Endodermal cell (in vitro differentiated cells): ENCODE measurements around the gene AUTS2. TPM values are rescaled to one million over a fixed set of nuclear protein-coding genes. Genes with fewer than 3 reads are reported as not detected.

Source experiments
- DNase-seq: peaks from one replicate; pipeline ENCODE4 v3.0.0-alpha.2; 2017
- H3K27ac ChIP-seq: 2 replicates; pipeline ENCODE4 v1.5.1; 2013; ENCODE audit warnings: mild to moderate bottlenecking, low read depth, low read length, moderate library complexity
- H3K27me3 ChIP-seq: 2 replicates; pipeline ENCODE4 v1.6.1; 2013; ENCODE audit warnings: mild to moderate bottlenecking, low read length, moderate library complexity; ENCODE audit not compliant: insufficient read depth, control insufficient read depth, poor library complexity, severe bottlenecking
- H3K36me3 ChIP-seq: 2 replicates; pipeline ENCODE4 v1.7.0; 2013; ENCODE audit warnings: mild to moderate bottlenecking, low read length, moderate library complexity; ENCODE audit not compliant: control insufficient read depth, insufficient read depth
- H3K4me1 ChIP-seq: one replicate; pipeline ENCODE4 v1.7.0; 2013; ENCODE audit warnings: low read length; ENCODE audit not compliant: control insufficient read depth, insufficient read depth
- H3K4me3 ChIP-seq: 2 replicates; pipeline ENCODE4 v1.5.1; 2013; ENCODE audit warnings: mild to moderate bottlenecking, low read length, moderate library complexity
- H3K9ac ChIP-seq: 2 replicates; pipeline ENCODE4 v1.6.1; 2013; ENCODE audit warnings: mild to moderate bottlenecking, low read length, moderate library complexity; ENCODE audit not compliant: poor library complexity, severe bottlenecking; ENCODE audit errors: extremely low read depth
- H3K9me3 ChIP-seq: 2 replicates; pipeline ENCODE4 v1.6.1; 2013; ENCODE audit warnings: mild to moderate bottlenecking, low read length, moderate library complexity; ENCODE audit not compliant: control insufficient read depth
- H3K27ac Mint-ChIP-seq: 2 replicates; pipeline ENCODE4 v1.8.0; 2020; ENCODE audit warnings: mixed read lengths
- H3K27me3 Mint-ChIP-seq: 2 replicates; pipeline ENCODE4 v1.8.0; 2021; ENCODE audit warnings: mild to moderate bottlenecking, mixed read lengths; ENCODE audit not compliant: insufficient read depth
- H3K36me3 Mint-ChIP-seq: 2 replicates; pipeline ENCODE4 v1.8.0; 2020; ENCODE audit warnings: low read depth, mixed read lengths
- H3K4me1 Mint-ChIP-seq: 2 replicates; pipeline ENCODE4 v1.8.0; 2020; ENCODE audit warnings: mixed read lengths
- H3K4me3 Mint-ChIP-seq: 2 replicates; pipeline ENCODE4 v1.8.0; 2020; ENCODE audit warnings: mild to moderate bottlenecking, moderate library complexity, mixed read lengths
- H3K9me3 Mint-ChIP-seq: 2 replicates; pipeline ENCODE4 v1.8.0; 2020; ENCODE audit warnings: mild to moderate bottlenecking, mixed read lengths
- WGBS, 2 experiments: methylation state at CpG; one replicate each; pipeline versions ENCODE4 v1.1.5 to v1.1.7; 2013; ENCODE audit warnings: missing lambda C conversion rate in 2 of 2, mixed read lengths in 1 of 2; ENCODE audit not compliant: insufficient coverage in 1 of 2, insufficient read length in 1 of 2; 5-methylcytosine and 5-hydroxymethylcytosine counted together
- total RNA-seq, 2 donors: library from RNA; stranded (reverse); fragmentation: NEBNext Ultra II Directional in 1 of 2; extraction: Animal tissue kit (Norgen Biotek cat#: 25700) in 1 of 2; gene quantifications; 2 replicates in 1 of 2; 3 replicates in 1 of 2; pipeline ENCODE4 v1.2.1, GENCODE V29; 2021
- TF ChIP-seq, protein P1 (sequence below): fragments of 200-600 bp; sonication (generic); conservative IDR thresholded peaks from 2 replicates; pipeline ENCODE4 v1.5.0; 2021; ENCODE audit warnings: antibody characterized with exemption, mild to moderate bottlenecking

Gene AUTS2
- total RNA-seq, 2 donors from 2014 or later, result 76.8 to 106 TPM

DNA sequence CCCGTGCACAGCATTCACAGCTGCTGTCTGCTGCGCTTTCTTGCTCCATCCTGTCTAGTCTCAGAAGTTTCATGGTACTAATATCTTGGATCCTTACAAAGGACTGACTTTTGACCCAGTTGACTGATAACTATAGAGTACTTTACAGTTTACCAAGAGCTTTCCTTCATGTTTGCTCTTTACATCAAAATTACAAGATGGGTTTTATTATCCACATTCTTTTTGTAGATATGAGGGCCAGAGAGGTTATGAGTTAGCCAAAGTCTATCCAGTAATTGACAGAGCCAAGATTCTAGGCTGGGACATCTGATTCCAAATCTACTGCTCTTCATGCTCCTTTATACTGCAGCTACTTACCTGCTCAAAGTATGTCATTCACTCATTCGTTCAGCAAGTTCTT is 218.2 kb downstream of the AUTS2 start:
- Histone ChIP-seq H3K4me1 (peaks cover 30% of the 10 kb centered on the region), H3K27ac (no peak overlapping the region), H3K36me3 (no peaks in the 10 kb centered on the region), H3K27me3 (no peaks in the 10 kb centered on the region), H3K9ac (no peak overlapping the region), H3K4me3 (no peak overlapping the region), H3K9me3 (no peaks in the 10 kb centered on the region)
- Mint-ChIP-seq H3K27me3 (no peaks in the 10 kb centered on the region), H3K36me3 (peaks cover 2% of the 10 kb centered on the region), H3K4me3 (no peak overlapping the region), H3K4me1 (peaks cover 69% of the 10 kb centered on the region), H3K9me3 (no peaks in the 10 kb centered on the region), H3K27ac (no peak overlapping the region)
- no peak for DNase-seq
- 88 to 94% methylated on average over 3 of the region's 3 CpGs for WGBS, 2 experiments
- TF ChIP-seq, protein P1, sequence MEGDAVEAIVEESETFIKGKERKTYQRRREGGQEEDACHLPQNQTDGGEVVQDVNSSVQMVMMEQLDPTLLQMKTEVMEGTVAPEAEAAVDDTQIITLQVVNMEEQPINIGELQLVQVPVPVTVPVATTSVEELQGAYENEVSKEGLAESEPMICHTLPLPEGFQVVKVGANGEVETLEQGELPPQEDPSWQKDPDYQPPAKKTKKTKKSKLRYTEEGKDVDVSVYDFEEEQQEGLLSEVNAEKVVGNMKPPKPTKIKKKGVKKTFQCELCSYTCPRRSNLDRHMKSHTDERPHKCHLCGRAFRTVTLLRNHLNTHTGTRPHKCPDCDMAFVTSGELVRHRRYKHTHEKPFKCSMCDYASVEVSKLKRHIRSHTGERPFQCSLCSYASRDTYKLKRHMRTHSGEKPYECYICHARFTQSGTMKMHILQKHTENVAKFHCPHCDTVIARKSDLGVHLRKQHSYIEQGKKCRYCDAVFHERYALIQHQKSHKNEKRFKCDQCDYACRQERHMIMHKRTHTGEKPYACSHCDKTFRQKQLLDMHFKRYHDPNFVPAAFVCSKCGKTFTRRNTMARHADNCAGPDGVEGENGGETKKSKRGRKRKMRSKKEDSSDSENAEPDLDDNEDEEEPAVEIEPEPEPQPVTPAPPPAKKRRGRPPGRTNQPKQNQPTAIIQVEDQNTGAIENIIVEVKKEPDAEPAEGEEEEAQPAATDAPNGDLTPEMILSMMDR, result no peak

DNA sequence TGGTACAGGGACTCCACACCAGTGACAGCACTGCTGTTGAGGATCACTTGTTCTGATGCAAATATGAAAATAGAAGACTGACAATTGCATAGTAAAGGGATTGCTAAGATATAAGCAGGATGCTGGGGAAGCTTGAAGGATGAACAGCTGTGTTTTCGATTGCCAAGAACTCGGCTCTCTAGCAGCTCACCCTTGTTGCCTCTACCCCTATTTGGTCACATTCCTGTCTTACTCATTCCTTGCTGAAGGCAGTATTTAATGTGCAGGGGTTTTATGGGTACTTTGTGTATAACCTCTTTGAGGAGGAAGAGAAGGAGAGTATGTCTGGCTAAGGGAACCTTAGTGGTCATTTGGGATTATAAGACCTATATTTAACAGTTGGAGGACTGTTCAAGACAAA is 218.8 kb downstream of the AUTS2 start:
- Histone ChIP-seq H3K9me3 (no peaks in the 10 kb centered on the region), H3K27ac (no peak overlapping the region), H3K36me3 (peaks cover under 1% of the 10 kb centered on the region), H3K4me3 (no peak overlapping the region), H3K27me3 (no peaks in the 10 kb centered on the region), H3K4me1 (peaks cover 29% of the 10 kb centered on the region), H3K9ac (no peak overlapping the region)
- H3K27ac Mint-ChIP-seq, result no peak overlapping the region
- peaks cover 63% of the 10 kb centered on the region for H3K4me1 Mint-ChIP-seq
- no peak overlapping the region for H3K4me3 Mint-ChIP-seq
- TF ChIP-seq, protein P1, result no peak
- DNase-seq, result no peak
- H3K9me3 Mint-ChIP-seq, result no peaks in the 10 kb centered on the region
- H3K36me3 Mint-ChIP-seq, result peaks cover 2% of the 10 kb centered on the region
- H3K27me3 Mint-ChIP-seq, result no peaks in the 10 kb centered on the region
- 92% methylated on average over 2 of the region's 2 CpGs; no CpG with 5 or more reads in 1 of the 2 experiments for WGBS, 2 experiments

GRCh38 chr7:69817841-69818635 is 219.8 kb downstream of the AUTS2 start:
- H3K4me3 ChIP-seq, result no peak overlapping the region
- peaks cover 27% of the 10 kb centered on the region for H3K4me1 ChIP-seq
- peaks cover 60% of the 10 kb centered on the region for H3K4me1 Mint-ChIP-seq
- no peaks in the 10 kb centered on the region for H3K27me3 Mint-ChIP-seq
- no peak overlapping the region for H3K27ac Mint-ChIP-seq
- DNase-seq, result no peak
- TF ChIP-seq, protein P1, result no peak
- peaks cover 2% of the 10 kb centered on the region for H3K36me3 Mint-ChIP-seq
- no peak overlapping the region for H3K9ac ChIP-seq
- no peak overlapping the region for H3K4me3 Mint-ChIP-seq
- H3K9me3 Mint-ChIP-seq, result no peaks in the 10 kb centered on the region
- 76 to 83% methylated on average over 4 to 5 of the region's 5 CpGs for WGBS, 2 experiments
- no peaks in the 10 kb centered on the region for H3K27me3 ChIP-seq
- H3K9me3 ChIP-seq, result no peaks in the 10 kb centered on the region
- H3K27ac ChIP-seq, result peak overlapping the region; percentile 22
- H3K36me3 ChIP-seq, result peaks cover 4% of the 10 kb centered on the region
